ENCODE data around the gene MS4A2.

The MS4A2 gene

DNA sequence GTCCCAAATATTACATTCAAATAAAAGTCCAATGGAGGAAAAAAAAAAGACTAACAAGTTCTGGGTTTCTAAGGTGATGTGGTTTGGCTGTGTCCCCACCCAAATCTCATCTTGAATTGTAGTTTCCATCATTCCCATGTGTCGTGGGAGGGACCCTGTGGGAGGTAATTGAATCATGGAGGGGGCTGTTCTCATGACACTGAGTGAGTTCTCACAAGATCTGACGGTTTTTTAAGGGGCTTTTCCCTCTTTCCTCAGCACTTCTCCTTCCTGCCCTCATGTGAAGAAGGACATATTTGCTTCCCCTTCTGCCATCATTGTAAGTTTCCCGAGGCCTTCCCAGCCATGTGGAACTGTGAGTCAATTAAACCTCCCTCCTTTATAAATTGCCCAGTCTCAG is 7.9 kb upstream of the MS4A2 start:
- in situ Hi-C loops (cut with HindIII; ENCODE audit: low sequenced_read_pairs): no loop called here
- TF ChIP-seq, protein P1, sequence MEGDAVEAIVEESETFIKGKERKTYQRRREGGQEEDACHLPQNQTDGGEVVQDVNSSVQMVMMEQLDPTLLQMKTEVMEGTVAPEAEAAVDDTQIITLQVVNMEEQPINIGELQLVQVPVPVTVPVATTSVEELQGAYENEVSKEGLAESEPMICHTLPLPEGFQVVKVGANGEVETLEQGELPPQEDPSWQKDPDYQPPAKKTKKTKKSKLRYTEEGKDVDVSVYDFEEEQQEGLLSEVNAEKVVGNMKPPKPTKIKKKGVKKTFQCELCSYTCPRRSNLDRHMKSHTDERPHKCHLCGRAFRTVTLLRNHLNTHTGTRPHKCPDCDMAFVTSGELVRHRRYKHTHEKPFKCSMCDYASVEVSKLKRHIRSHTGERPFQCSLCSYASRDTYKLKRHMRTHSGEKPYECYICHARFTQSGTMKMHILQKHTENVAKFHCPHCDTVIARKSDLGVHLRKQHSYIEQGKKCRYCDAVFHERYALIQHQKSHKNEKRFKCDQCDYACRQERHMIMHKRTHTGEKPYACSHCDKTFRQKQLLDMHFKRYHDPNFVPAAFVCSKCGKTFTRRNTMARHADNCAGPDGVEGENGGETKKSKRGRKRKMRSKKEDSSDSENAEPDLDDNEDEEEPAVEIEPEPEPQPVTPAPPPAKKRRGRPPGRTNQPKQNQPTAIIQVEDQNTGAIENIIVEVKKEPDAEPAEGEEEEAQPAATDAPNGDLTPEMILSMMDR (IDR thresholded peaks at IDR 0.05; ENCODE audit: low read depth, low read length): no peak
- no peak overlapping the region for H3K4me3 ChIP-seq (ENCODE audit: low read depth, low read length)
- no peak for DNase-seq (ENCODE audit: low read depth, low spot score)

DNA sequence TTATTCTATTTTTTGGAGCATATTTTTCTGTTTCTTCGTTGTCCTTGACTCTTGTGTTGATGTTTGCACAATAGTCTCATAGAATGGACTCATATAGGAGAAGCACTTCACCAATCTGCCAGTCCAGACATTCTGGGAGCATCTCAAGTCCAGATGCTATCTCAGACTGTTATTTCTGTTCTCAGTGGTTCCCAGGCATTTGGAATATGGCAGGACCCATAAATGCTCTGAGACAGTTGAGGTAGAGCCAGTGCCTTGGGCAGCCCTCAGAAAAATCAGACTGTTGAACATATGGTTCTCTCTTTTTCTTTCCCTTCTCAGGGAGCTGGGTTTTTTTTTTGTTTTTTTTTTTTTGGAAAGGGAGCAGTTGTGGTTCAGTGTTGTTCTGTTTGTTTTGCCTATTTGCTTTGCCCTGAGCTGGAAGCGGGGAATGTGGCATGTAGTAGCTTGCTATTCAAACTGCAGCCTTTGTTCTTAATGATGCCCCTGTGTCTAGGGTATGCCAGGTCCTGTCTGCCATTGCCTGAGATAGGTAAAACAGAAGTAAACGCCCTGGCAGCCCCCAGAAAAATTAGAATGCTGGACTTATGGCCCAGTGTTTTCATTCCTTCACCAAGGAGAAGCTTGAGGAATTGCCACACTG is 3.7 kb upstream of the MS4A2 start:
- H3K4me3 ChIP-seq (ENCODE audit: low read depth, low read length): no peak overlapping the region
- in situ Hi-C loops (cut with HindIII; ENCODE audit: low sequenced_read_pairs): no loop called here
- no peak for DNase-seq (ENCODE audit: low read depth, low spot score)
- TF ChIP-seq, protein P1 (IDR thresholded peaks at IDR 0.05; ENCODE audit: low read depth, low read length): no peak

DNA sequence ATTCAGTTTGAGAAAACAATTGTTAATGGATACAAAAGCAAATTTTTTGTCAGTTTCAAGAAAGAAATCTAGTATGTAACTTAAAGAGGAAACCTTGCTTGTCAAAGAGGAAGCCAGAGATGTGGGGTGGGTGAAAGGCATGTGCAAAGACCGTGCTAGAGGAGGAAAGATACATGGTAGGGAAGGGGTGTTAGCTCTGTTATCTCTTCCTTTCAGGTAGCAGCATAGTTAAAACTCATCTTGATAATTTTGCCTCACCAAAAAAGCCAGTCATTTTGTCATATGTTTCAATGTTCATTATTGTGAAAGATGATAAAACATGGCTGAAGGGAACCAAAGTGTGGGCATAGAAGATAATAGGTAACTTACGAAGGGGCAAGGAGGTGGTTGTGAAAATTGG is 2.6 kb upstream of the MS4A2 start:
- in situ Hi-C loops (cut with HindIII; ENCODE audit: low sequenced_read_pairs): no loop called here
- H3K4me3 ChIP-seq (ENCODE audit: low read depth, low read length): no peak overlapping the region
- DNase-seq (ENCODE audit: low read depth, low spot score): no peak

DNA sequence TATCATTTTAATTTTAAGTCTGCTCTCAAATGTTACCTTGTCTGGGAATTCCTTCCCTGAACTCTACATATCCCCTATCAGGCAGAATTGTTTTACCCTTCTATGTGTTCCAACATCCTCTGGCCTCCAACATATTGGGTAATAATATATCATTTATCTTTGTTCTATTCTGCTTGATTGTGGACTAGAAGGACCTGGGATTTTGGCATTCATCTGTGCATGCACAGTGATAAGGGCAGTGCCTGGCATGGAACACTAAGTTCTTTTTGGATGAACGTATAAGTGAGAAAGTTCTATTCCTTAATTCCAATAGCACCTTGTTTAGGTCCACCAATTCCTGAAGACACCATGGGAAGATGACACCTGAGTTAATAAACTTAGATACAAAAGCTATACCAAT is 1.2 kb upstream of the MS4A2 start:
- TF ChIP-seq, protein P1 (IDR thresholded peaks at IDR 0.05; ENCODE audit: low read depth, low read length): no peak
- in situ Hi-C loops (cut with HindIII; ENCODE audit: low sequenced_read_pairs): no loop called here
- H3K4me3 ChIP-seq (ENCODE audit: low read depth, low read length): no peak overlapping the region
- no peak for DNase-seq (ENCODE audit: low read depth, low spot score)

More for the DNA sequence above, 2.6 kb upstream of the MS4A2 start:
- TF ChIP-seq, protein P1 (IDR thresholded peaks at IDR 0.05; ENCODE audit: low read depth, low read length): no peak

DNA sequence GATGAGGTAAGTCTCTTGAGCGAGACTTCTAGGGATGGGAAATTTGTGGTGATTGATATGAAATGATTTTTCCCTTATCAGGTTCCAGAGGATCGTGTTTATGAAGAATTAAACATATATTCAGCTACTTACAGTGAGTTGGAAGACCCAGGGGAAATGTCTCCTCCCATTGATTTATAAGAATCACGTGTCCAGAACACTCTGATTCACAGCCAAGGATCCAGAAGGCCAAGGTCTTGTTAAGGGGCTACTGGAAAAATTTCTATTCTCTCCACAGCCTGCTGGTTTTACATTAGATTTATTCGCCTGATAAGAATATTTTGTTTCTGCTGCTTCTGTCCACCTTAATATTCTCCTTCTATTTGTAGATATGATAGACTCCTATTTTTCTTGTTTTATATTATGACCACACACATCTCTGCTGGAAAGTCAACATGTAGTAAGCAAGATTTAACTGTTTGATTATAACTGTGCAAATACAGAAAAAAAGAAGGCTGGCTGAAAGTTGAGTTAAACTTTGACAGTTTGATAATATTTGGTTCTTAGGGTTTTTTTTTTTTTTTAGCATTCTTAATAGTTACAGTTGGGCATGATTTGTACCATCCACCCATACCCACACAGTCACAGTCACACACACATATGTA is 7.1 kb downstream of the MS4A2 start:
- in situ Hi-C loops (cut with HindIII; ENCODE audit: low sequenced_read_pairs): no loop called here
- H3K4me3 ChIP-seq (ENCODE audit: low read depth, low read length): no peak overlapping the region
- TF ChIP-seq, protein P1 (IDR thresholded peaks at IDR 0.05; ENCODE audit: low read depth, low read length): no peak
- no peak for DNase-seq (ENCODE audit: low read depth, low spot score)

DNA sequence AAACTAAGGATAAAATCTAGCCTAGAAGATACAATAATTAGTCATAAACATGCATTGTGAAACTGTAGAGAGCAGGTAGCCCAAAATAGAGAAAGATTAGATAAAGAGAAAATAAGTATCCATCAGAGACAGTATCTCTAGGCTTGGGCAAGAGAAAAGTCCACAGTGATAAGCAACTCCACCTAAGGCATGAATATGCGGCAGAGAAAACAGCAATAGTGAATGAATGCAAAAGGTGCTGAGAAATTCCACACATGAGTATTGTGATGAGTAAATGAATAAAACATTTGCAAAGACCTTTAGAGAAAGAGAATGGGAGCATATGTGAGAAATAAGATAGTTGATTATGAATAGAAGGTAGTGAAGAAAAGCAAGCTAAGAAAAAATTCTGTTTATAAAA is 8.7 kb downstream of the MS4A2 start:
- TF ChIP-seq, protein P1 (IDR thresholded peaks at IDR 0.05; ENCODE audit: low read depth, low read length): no peak
- DNase-seq (ENCODE audit: low read depth, low spot score): no peak
- no peak overlapping the region for H3K4me3 ChIP-seq (ENCODE audit: low read depth, low read length)
- in situ Hi-C loops (cut with HindIII; ENCODE audit: low sequenced_read_pairs): no loop called here
